Measurements from ENCODE around the gene RIOK2.

GRCh38 chr5:97181856-97182545, 1.0 kb downstream of the RIOK2 start:
- no peak for TF ChIP-seq CTCF (IDR thresholded peaks at IDR 0.05; ENCODE audit: poor library complexity)
- TF ChIP-seq EZH2 (IDR thresholded peaks at IDR 0.05; ENCODE audit: borderline replicate concordance), result no peak

All from hepatocyte (in vitro differentiated cells).